Coronary artery (tissue), 2 donors: ENCODE measurements around the gene ASMTL.

Source experiments
- DNase-seq: peaks from one replicate; pipeline ENCODE4 v3.0.0-alpha.2; 2017; ENCODE audit warnings: low spot score
- H3K27ac ChIP-seq, 2 donors: fragments of 200-600 bp; sonication (generic); one replicate each; pipeline ENCODE4 v1.5.1; 2016 to 2019
- H3K4me3 ChIP-seq: fragments of 200-600 bp; sonication (generic); 2 replicates; pipeline ENCODE4 v1.5.1; 2016; ENCODE audit warnings: mild to moderate bottlenecking, moderate library complexity
- CTCF ChIP-seq: fragments of 200-600 bp; sonication (generic); IDR thresholded peaks from one replicate; pipeline ENCODE4 v1.5.1; 2019; ENCODE audit warnings: antibody characterized with exemption

Gene ASMTL

GRCh38 chrX:1391707-1392375, 60.9 kb downstream of the ASMTL start, which contains the start of gene SLC25A6:
Gene SLC25A6, minus strand, starts transcription at chrX:1392113. Its CDS starts 104 bp downstream, at chrX:1392009.
- no peak for TF ChIP-seq CTCF
- DNase-seq, result peak; percentile 99
- Histone ChIP-seq H3K27ac (peak within 1 kb of the TSS; percentile 93 to 98), H3K4me3 (peak within 1 kb of the TSS; percentile 96)

DNA sequence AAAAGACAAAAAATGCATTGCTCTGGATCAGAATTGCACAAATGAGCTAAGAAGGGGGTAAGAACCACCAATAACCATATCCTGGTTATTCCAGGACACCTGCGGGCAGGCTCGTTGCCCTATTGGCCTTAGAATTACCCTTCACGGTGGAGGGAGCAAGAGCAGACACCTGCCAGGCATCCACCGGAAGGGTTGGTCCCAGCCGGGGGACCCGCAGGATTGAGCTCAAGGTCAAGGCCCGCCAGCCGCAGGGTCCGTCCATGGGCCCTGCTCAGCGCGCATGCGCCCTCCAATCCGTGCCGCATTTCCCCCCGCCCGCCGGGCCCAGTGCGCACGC, 61.4 kb downstream of the ASMTL start:
- DNase-seq, result no peak
- H3K27ac ChIP-seq, result peak overlapping the region; percentile 81 to 98
- TF ChIP-seq CTCF, result no peak
- H3K4me3 ChIP-seq, result peak overlapping the region; percentile 96

DNA sequence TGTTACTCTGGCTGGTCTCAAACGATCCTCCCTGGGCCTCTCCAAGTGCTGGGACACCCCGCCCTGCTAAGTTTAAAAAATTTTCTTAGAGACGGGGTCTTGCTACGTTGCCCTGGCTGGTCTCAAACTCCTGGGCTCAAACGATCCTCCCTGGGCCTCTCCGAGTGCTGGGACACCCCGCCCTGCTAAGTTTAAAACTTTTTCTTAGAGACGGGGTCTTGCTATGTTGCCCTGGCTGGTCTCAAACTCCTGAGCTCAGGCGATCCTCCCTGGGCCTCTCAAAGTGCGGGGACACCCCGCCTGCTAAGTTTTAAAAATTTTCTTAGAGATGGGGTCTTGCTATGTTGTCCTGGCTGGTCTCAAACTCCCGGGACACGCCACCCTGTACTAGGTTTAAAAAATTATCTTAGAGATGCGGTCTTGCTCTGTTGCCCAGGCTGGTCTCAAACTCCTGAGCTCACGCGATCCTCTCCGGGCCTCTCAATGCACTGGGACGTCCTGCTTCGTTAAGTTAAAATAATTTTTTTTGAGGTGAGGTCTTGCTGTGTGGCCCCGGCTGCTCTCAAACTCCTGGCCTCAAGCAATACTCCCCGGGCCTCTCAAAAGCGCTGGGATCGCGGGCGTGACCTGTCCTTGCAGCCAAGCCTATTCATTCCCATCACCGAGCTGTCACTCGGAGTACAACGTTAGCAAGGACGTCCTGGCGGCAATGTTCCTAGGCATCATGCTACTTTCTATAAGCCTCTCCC, 61.9 kb downstream of the ASMTL start:
- TF ChIP-seq CTCF, result no peak
- Histone ChIP-seq H3K4me3 (peak overlapping the region; percentile 96), H3K27ac (peak overlapping the region; percentile 81 to 98)
- DNase-seq, result no peak

DNA sequence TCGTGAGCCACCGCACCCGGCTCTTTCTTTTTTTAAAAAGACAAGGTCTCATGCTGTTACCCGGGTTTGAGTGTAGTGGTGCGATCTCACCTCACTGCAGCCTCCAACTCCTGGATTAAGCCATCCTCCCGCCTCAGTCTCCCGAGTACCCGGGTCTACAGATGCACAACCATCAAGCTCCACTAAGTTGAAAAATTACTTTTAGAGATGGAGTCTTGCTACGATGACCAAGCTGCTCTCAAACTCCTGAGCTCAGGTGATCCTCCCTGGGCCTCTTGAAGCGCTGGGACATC, 62.8 kb downstream of the ASMTL start:
- H3K4me3 ChIP-seq, result no peak overlapping the region
- H3K27ac ChIP-seq, result no peak overlapping the region
- no peak for TF ChIP-seq CTCF
- DNase-seq, result no peak

GRCh38 chrX:1389181-1389992, 63.3 kb downstream of the ASMTL start:
- no peak overlapping the region for H3K4me3 ChIP-seq
- DNase-seq, result no peak
- TF ChIP-seq CTCF, result no peak
- H3K27ac ChIP-seq, result no peak overlapping the region

DNA sequence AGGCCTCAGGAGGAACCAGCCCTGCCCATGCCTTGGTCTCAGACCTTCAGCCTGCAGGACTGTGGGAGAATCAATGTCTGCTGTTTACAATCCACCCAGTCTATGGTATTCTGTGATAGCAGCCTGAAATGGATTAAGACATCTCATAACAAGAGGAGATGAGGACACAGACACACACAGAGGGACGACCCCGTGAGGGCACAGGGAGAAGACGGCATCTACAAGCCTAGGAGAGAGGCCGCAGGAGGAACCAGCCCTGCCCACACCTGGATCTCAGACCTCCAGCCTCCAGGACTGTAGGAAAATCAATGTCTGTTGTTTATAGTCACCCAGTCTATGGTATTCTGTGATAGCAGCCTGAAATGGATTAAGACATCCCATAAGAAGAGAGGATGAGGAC, 64.1 kb downstream of the ASMTL start:
- Histone ChIP-seq H3K4me3 (no peak overlapping the region), H3K27ac (no peak overlapping the region)
- TF ChIP-seq CTCF, result no peak
- DNase-seq, result no peak
